NOMO-1 treated with dmso at 0.1 percent for 144 hours (cell line): ENCODE measurements around the gene TDRD7.

Experiments
- DNase-seq: peaks from one replicate; lab custom pipeline; 2025; ENCODE audit not compliant: unreplicated experiment; lab: John Stamatoyannopoulos, UW

TDRD7 gene

GRCh38 chr9:97502984-97503861 lies 91.3 kb downstream of the TDRD7 start:
- DNase-seq, result no peak

- no peak for DNase-seq
Measured at GRCh38 chr9:97503862-97504210, 91.9 kb downstream of the TDRD7 start.

- DNase-seq, result no peak
Measured at GRCh38 chr9:97504381-97505216, 92.7 kb downstream of the TDRD7 start.

- DNase-seq, result no peak
Measured at GRCh38 chr9:97505845-97506244, 93.9 kb downstream of the TDRD7 start.

- DNase-seq, result no peak
Measured at GRCh38 chr9:97506306-97506705, 94.4 kb downstream of the TDRD7 start.

- no peak for DNase-seq
Measured at GRCh38 chr9:97506787-97507186, 94.9 kb downstream of the TDRD7 start.

GRCh38 chr9:97507428-97507984 lies 95.6 kb downstream of the TDRD7 start:
- no peak for DNase-seq

- no peak for DNase-seq
Measured at GRCh38 chr9:97508852-97509251, 97.0 kb downstream of the TDRD7 start.

- DNase-seq, result no peak
Measured at GRCh38 chr9:97510797-97511654, 99.1 kb downstream of the TDRD7 start.

- no peak for DNase-seq
Measured at GRCh38 chr9:97511655-97512427, 99.9 kb downstream of the TDRD7 start.

GRCh38 chr9:97512966-97513560 lies 101.2 kb downstream of the TDRD7 start:
- no peak for DNase-seq

GRCh38 chr9:97514531-97514930 lies 102.6 kb downstream of the TDRD7 start:
- no peak for DNase-seq

GRCh38 chr9:97515662-97516061 lies 103.8 kb downstream of the TDRD7 start:
- DNase-seq, result no peak

GRCh38 chr9:97516111-97516510 lies 104.2 kb downstream of the TDRD7 start:
- no peak for DNase-seq

- no peak for DNase-seq
Measured at GRCh38 chr9:97517331-97518089, 105.6 kb downstream of the TDRD7 start.

GRCh38 chr9:97518166-97518908 lies 106.4 kb downstream of the TDRD7 start:
- no peak for DNase-seq

GRCh38 chr9:97518909-97519307 lies 107.0 kb downstream of the TDRD7 start:
- peak; percentile 65 for DNase-seq

- no peak for DNase-seq
Measured at GRCh38 chr9:97519441-97519970, 107.6 kb downstream of the TDRD7 start.
